DMS114 treated with DMSO at 0.1 percent for 48 hours (cell line): ENCODE results near the gene PLXNB1.

Source experiments
- DNase-seq: peaks from one replicate; lab custom pipeline; 2025; ENCODE audit not compliant: unreplicated experiment; lab: John Stamatoyannopoulos, UW

Gene PLXNB1

DNA sequence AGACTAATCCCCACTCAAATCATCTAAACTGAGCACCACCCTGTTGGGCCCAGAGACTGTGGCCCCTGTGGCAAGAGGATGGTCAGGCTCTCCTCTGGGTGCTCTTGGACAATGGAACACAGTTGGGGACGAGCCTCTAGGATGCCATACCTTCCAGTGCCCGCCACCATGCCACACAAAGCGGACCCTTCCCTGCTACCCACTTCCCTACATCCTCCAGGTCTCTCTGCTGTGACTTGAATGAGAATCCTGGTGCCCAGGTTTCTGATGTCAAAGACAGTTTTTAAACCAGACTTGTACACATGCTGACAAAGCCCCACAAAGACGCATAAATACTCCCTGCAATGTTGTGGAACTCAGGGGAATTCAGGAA, 5.3 kb upstream of the PLXNB1 start:
- DNase-seq: no peak

DNA sequence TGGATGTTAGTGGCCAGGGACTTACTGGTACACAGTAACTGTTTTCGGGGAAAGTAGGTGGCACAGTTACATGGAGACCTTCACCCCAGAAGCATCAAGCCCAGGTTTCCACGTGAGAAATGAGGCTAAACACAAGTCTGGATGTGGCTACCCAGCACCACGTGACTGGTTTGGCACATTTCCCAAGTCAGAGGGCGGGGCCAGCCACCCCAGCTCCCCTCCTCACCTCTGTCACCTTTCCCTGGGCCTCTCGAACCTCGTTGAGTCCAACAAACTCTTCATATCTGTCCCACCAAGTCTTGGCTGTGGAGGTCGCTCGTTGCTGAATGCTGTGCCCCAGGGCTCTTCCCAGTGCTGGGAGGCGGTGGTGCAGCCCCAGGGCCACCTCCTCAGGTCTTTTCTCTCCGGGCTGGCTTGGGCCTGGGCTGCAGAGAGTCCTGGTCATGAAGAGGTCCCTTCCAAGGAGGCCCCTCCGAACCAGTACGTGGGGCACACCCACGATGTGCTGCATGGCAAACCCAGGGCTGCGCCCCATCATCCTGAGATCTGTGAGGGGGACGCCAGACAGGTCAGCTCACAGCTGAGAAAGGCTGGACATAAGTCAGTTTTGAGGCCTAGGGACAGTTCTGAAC, 4.8 kb upstream of the PLXNB1 start:
- no peak for DNase-seq

DNA sequence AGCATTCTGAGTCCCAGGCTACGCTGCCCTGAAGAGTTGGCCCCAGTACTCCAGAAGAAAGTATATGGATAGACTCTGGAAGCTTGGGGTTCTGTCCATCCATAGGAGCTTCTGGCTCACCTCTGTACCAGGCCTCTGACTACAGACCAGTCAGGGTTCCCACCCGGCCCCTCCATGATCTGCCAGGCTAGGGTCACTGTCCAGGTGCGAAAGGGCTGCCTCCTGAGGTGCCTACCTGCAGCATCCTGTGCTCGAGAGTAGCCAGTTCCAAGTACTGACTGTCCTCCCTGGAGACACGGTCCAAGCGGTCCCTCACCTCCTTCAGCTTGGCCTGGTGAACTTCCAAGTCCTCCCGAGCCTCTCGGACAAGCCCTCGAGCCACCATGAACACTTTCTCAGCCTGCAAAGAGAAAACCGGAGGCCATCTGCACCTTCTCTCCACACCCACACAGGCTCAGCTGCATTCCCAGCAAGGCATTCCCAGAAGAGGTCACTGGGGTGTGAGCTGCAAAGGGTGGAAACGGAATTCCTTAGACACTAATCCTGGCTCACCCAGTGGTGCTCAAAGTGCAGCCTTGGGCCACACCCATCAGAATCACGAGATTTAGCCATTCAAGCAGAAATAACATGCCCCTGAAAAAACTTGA, 3.7 kb upstream of the PLXNB1 start:
- no peak for DNase-seq

DNA sequence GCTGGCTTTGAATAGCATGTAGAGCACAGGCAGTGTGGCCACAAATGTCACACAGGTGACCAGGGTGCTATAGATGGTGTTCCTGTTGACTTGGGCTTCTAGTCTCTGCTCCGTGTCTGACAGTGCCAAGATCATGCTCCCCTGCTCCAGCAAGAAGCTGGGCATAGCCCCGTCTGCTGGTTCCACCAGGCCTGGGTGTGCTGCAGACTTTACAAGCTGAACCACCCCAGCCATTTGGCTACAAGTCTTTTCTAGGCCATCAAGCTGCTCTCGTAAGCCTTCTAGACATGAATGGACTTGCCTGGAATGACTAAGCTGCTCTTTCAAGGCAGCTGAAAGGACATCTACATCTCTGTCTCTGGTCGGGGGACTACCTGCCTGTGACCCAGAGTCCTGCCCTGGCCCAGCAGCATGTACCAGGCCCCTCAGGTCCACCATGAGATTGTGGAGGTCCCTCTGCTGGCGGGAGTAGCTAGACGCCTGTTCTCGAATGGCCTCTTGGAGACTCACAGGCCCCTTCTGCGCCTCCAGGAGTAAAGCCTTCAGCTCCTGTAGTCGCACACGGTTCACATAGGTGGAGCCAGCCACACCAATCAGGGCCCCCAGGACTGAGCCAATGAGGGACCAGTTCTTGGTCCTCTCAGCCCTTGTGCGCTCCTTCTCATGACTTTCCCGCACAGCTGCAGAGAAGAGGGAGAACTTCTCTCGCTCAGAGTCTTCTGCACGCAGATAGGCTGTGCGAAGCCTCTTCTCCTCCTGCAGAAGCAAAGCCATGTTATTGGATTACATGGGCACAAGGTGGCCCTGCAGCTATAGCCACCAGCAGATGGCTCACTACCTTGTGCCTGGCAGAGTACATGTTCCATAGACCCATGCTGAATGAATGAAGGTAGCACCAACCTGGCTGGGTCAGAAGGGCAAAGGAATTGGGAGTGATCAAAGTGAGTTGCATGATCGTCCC, 2.8 kb upstream of the PLXNB1 start:
- DNase-seq: no peak

DNA sequence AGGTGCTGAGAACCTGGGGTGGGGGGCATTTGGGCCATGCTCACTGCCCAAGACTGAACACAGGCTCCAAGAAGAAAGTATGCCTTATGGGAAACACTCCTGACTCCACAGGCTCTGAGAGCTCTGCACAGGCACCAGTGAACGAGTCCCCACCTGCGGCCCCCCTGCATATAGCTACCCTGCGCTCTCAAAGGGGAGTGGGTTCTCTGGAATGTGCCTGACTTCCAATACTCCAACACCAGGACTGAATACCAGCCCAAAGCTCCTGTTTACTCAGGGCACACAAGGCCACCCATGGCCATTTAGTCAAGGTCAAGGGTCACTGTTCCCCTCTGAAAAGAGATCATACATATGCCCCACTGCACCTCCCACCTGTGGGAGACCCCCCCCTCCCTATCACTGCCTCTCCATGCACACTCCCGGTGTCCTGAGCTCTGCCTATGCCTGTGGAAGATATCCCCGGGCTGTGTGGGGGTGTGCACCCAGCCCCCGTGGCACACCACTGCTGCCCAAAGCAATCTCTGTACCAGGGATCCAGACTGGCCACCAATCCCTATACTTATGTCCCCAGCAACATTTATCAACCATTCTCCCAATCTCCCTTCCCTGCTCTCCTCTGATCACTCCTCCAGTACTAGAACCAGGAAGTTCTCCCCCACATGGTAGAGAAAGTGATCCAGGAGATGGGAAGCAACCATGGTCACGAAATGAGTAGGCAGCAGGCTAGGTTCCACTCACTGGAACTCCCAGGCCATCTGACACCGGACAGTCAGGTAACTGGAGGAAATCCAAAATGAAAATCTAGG, 1.5 kb upstream of the PLXNB1 start:
- no peak for DNase-seq

DNA sequence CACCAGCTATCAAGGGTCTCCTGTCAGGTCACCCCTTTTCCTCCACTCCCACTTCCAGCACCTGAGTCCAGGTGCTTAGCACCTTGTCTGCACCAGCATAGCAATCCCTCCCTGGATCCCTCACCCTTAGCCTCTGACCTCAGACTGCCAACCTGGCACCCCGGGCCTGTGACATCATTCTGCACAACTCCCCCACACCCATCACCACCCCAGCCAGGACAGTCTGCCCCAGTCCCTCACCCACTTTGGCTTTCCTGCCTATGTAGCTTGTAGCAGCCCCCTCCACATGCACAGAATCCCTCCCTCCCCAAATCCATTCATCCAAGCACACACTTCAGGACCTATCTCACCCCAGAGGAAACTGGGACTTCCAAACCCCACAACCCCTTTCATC, 819 bp upstream of the PLXNB1 start:
- no peak for DNase-seq

DNA sequence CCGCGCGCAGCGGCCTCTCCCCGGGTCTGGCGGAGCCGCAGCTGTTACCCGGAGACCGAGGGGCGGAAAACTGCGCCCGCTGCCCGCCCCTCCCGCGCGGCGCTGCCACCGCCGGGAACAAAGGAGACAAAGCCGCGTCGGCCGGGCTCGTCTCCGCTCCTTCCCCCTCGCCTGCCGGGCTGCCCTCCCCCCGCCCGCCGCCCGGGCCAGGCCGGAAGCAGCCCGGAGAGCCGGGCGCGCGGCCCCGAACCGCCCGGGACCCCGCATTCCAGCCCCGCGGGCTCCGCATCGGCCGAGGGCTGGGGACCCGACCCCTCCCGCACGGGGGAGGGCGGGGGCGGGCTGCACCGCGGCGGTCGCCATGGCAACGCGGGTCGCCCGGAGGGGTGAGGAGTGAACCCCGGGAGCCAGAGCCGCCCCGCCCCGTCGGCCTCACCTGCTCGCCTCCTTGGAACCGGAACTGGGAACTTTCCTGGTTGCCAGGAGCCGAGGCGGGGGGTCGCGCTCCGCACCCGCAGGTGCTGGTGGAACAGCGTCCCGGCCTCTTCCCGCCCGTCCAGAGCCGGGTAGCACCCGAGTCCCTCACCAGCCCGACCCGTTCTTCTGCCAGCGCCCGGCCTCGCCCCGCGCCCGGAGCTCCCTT, 448 bp downstream of the PLXNB1 start:
- DNase-seq: no peak

DNA sequence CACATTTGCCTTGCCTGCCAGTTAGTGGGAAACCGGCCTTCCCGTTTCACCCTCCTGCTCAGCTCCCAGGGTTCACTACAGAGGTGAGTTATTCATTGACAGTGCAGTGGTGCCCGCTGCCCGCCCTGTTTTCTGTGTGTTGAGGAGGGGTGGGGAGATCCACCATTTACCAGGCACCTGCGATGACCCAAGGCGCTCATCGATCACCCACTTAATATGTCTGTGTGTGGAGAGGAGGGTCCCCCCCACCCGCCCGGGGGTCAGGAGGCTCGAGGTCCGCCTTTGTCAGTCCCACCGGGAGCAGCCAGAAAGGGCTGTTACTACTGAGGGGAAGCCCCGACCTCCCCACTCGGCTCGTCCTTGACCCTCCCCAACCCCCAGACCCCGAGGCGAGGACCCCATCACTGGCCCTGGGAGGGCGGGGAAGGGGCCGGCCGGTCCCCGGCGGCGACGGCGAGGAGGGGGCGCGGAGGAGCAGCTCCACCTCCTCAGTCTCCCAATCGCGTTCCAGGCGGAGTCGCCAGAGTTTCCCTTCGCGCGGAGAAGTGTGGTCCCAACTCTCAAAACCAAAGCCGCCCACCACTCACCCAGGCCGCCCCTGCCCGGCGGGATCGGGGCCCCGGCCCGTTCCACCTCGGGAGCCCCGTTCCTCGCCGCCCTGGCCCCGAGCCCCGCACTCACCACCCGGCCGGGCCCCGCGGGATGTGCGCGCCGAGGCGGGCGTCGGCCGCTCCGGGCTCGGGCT, 1.1 kb downstream of the PLXNB1 start:
- no peak for DNase-seq

DNA sequence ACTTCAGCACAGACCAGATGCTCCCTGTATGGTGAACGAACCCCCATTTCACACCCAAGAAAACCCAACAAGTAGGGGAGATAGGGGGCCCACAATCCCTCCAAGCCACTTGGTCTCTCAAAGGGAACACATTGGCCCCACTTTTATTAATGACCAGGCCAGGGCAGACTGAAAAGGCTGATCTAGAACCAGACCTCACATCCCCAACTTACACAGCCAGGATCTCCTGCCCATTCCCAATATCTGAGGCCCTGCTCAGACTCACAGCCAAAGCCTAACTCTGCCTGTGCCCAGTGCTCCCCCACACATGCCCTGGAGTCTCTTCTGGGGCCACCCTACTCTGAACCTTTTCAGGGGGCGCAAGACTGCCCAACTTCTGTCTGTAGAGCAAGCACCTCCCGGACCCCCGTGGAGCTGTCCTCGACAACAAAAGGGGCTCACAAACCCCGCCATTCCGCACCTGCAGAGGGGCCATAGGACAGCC, 1.8 kb downstream of the PLXNB1 start:
- DNase-seq: no peak

DNA sequence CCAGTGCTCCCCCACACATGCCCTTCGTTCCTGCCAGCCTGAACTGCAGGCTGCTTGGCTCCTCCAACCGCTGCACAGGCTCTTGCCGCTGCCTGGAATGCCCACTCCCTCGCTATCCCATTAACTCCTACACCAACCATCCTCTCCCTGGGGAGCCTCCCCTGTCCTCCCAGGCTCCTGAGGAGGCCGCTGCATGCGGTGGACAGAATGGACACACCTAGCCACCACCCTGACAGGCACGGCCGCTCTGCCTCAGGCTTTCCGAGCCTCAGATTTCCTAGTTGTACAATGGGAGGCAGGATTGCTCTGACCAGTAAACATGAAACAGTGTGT, 2.3 kb downstream of the PLXNB1 start:
- no peak for DNase-seq

DNA sequence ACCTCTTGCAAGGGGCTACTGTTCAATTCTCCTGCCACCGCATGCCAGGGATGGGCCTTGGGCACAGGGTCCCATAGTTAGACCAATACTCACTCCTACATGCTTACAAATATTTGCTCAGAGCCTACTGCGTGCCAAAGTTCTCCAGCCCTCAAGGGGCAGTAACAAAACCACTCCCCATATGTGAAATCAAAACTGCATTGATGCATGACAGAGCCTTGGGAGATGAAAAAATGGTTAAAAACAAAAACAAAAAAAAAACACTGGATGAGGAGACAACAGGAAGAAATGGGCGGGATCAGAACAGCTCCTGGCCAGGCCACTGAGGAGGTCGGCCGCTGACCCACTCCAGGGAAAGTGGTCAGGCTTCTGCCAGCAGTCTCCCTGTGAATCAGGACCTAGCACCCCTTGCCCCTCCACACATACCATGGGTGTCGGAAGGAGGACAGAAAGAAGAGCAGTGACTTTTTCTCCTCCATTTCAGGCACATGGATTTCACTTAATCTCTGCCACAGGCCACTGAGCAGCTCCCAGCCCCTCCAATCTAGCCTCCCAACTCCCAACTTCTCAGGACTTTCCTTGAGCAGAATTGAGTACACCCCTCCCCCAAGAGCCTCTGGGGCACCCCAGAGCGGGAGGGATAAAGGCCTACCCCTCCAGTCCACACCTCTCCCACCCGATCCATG, 2.8 kb downstream of the PLXNB1 start:
- DNase-seq: no peak

DNA sequence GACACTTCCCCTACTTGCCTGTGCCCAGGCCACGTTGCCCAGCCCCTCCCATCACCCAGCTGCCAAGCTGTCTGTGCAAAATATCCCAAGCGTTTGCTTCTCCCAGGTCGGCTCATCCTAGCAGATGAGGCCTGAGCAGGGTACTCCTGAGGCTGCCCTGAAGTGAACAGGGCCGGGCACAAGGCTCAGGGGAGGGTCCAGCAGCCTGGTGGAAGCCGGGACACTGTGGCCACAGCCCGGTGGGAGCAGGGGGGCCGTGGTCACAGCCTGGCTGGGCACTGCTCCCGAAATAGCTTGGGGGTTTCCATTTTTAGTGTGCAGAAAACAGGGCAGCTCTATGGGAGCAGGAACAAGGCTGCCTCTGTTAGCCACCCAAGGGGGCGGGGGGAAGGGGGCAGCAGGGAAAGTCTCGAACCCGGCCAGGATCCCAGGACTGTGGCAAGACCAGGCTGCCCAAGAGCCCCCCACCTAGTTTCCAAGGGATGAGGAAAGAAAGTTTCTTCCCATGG, 3.4 kb downstream of the PLXNB1 start:
- no peak for DNase-seq

DNA sequence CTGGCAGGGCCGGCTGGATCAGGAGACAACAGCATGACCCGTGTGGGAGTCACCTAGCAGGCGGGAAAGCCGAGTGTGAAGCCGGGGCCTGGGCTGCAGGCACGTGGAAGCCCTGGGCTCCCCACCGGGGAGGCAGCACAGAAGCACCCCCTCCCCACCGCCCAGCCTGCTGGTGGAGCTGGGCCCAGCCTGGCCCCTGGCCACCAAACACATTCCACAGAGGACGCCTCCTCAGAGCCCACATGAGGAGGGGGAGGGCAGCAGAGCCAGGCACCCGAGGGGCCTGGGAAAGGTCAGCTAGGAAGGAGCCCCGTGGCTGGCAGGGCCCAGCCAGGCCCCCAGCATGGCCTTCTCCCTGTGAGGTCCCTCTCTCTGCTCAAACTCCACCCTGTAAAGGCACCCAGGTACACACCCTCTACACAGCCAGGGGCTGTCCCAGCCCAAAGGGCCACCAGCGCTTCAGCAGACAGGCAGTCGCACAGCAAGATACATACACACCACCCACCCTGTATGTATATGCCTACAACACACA, 4.5 kb downstream of the PLXNB1 start:
- no peak for DNase-seq

DNA sequence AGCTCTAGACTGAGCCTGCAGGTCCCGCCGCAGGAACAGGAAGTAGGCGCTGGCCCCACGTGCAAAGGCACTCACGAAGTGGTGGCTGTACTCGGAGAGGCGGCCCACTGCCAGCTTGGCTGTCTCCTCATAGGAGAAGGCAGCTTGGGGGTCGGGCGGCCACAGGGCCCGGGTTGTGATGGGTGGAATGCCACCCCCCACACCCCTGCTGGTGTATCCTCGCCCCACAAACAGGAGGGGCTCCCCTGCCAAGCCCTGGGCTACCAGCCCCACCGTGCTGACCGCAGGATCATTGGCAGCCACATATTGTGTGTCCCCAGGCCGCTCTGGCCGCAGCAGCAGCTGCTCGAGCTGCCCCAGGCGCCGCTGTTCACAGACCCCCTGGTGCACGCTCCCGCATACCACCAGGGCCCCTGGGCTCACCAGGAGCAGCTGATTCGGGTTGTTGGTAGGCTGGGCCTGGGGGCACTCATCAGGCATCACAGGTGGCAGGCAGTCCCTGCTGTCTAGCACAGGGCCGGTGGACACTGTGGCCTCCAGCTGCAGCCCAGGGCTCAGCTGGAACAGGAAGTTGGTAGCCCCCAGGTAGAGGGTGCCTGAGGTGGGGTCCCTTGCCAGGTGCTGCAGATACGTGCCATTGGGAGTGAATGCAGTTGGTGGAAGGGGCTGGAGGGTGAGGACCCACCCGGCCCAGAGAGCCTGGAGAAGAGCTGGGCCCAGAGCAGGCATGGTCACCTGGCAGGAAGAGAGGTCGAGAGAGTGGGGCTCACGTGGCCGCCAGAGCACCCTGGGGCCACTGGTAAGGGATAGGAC, 5.8 kb downstream of the PLXNB1 start:
- no peak for DNase-seq

DNA sequence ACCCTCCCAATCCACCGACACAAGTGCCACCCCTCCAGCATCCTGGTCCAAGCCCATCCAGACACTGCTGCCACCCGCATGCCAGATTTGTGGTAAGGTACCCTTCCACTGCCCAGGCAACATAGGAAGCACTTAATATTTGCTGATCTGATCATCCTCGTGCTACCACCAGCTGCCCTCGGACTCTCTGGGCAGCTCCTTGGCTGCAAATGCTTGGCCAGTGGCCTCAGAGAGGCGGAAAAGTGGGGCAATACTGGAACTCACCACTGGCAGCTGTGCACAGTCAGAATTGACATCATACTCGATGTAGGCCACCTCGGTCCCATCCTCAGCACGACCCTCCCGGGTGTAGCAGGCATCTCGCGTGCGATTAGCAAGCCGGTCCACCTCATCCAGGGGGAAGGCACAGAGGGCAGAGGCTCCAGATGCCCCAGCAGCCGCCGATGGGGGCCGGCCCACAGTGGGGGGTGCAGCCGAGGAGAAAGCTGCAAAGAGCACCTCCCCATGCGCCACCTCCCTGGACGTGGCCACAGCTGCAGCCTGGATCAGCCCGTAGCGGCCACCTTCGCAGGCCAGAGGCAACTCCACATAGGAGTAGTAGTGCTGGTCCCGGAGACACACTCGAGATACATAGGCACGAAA, 6.5 kb downstream of the PLXNB1 start:
- no peak for DNase-seq

DNA sequence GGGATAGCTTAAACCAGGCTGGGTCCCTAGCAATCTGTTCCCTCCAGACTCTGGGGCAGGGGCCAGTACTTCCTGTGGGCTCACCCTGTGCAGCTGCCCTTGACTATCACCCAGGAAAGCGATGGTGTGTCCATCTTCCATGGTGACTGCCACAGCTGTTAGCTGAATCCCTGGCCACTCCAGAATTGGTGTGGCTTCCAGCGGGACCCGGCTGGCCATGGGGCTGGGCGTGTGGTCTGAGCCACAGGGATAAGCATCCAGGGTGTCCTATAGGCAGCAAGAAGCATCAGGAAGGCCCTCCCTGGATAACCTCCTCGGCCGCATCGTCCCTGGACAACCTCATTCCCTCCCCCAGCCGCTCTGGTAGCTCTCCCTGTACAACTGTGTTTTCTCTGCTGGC, 7.2 kb downstream of the PLXNB1 start:
- no peak for DNase-seq

DNA sequence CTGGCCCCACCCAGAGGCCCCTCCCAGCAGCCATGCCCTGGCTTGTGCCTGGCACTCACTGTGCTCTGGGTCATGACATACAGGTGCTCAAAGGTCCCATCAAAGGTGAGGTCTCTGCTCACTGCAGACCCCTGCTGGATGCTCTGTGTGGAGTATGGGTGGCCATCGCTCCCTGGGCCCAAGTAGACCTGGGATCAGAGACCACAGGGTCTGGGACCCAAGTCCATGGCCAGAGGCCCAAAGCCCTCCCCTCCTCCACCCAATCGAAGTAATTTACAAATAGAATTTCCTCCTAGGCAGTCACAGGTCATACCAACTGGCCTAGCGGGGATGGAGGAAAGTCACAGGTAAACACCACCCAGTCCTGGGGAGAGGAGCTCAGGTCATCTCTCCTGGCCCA, 7.6 kb downstream of the PLXNB1 start:
- no peak for DNase-seq

DNA sequence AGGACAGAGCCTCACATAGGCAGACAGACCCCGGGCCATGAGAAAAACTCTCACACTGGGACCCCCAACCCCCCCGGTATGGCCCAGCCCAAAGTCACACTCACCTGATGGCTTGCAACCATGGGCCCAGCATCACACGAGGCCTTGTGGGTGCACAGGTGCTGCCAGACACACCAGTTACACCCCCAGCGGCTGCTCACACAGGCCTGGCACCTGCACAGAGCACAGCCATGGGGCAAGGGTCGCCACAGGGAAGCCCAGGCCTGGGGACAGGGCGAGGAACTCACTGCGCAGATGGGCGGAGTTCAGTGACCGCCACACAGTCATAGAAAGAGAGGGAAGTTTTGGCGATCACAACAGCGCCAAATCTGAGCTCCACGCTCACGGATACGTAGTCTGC, 9.3 kb downstream of the PLXNB1 start:
- DNase-seq: no peak
